Adrenal gland (tissue), 12 donors: ENCODE data around the gene EPB41L4B. TPM values are rescaled to one million over a fixed set of nuclear protein-coding genes. Genes with fewer than 3 reads are reported as not detected.

Source experiments
- DNase-seq, 7 donors: peaks; one replicate each; pipeline ENCODE4 v3.0.0-alpha.2; 2019 to 2020
- H3K27ac ChIP-seq, 5 donors: fragments of 200-600 bp; sonication (generic) in 4 of 5; 1 replicate in 3 of 5; 2 replicates in 2 of 5; pipeline versions ENCODE4 v1.5.1 to v1.8.0; 2016 to 2020; ENCODE audit warnings: mild to moderate bottlenecking in 1 of 5
- H3K27me3 ChIP-seq: fragments of 200-600 bp; 2 replicates; pipeline ENCODE4 v1.8.0; 2021
- H3K36me3 ChIP-seq, 2 donors: fragments of 200-600 bp; replicated peaks in 1 of 2; 1 replicate in 1 of 2; 2 replicates in 1 of 2; pipeline versions ENCODE4 v1.5.1 to v1.8.0; 2018 to 2022
- H3K4me1 ChIP-seq, 2 donors: fragments of 200-600 bp; replicated peaks in 1 of 2; 1 replicate in 1 of 2; 2 replicates in 1 of 2; pipeline versions ENCODE4 v1.5.1 to v1.8.0; 2018 to 2021
- H3K4me3 ChIP-seq, 4 donors: fragments of 200-600 bp; sonication (generic) in 3 of 4; one replicate each; pipeline ENCODE4 v1.5.1; 2016 to 2018
- H3K9me3 ChIP-seq, 3 donors: fragments of 200-600 bp; sonication (generic) in 1 of 3; replicated peaks in 1 of 3; 1 replicate in 2 of 3; 2 replicates in 1 of 3; pipeline versions ENCODE4 v1.5.1 to v1.8.0; 2016 to 2021
- CTCF ChIP-seq, 6 experiments: fragments of 450-650 bp in 4 of 6; fragments of 200-600 bp in 2 of 6; sonication (generic) in 1 of 6; IDR thresholded peaks; 1 replicate in 5 of 6; 2 replicates in 1 of 6; pipeline versions ENCODE4 v1.5.1 to v1.8.0; 2016 to 2021; ENCODE audit warnings: antibody characterized with exemption in 6 of 6, mild to moderate bottlenecking in 2 of 6, moderate library complexity in 1 of 6
- POLR2A ChIP-seq, 2 donors: fragments of 450-650 bp; IDR thresholded peaks; one replicate each; pipeline ENCODE4 v1.6.1; 2017; ENCODE audit warnings: antibody characterized with exemption in 2 of 2, mild to moderate bottlenecking in 2 of 2, moderate library complexity in 1 of 2
- WGBS, 4 donors: extraction: QIAGEN DNeasy Blood & Tissue Kit in 2 of 4; methylation state at CpG; one replicate each; pipeline versions ENCODE4 v1.1.5 to v1.1.7; 2013 to 2017; 5-methylcytosine and 5-hydroxymethylcytosine counted together
- intact Hi-C, 2 donors: fragments of 100-400 bp; cut with DNase I; formaldehyde crosslinking; loops; one replicate each; pipeline versions ENCODE4 v1.14.1 to v1.15.0; 2022 to 2023
- polyA plus RNA-seq, 3 donors: library from polyadenylated mRNA; stranded (reverse); fragments of 200-250 nt in 2 of 3; fragments of 350-450 nt in 1 of 3; fragmentation: Illumina TruSeq in 1 of 3; extraction: RNeasy Lipid Tissue Mini Kit (QIAGEN cat#74804) in 1 of 3; gene quantifications; one replicate each; pipeline ENCODE4 v1.2.3, GENCODE V29; 2013 to 2014
- small RNA-seq, 2 donors: library from RNA; depleted of rRNA; stranded (forward); fragments of <200 nt; gene quantifications; one replicate each; pipeline ENCODE3, GENCODE V24; 2016
- total RNA-seq, 9 donors: library from RNA; depleted of rRNA in 4 of 9; stranded (reverse); fragments of >200 nt in 4 of 9; fragments of 120-200 nt in 1 of 9; fragmentation: NEBNext Ultra II Directional in 1 of 9; extraction: Animal tissue kit (Norgen Biotek cat#: 25700) in 1 of 9; gene quantifications; one replicate each; pipeline versions ENCODE4 v1.1.0 to v1.2.4, GENCODE V29; 2013 to 2023
- donor health status: healthy with polysubstance abuse.
- donor health status: Bipolar disorder and iron deficiency.
- donor health status: DM: yes; HTN: yes; CAD: no.
- donor health status: DM: no; HTN: no; CAD: no.
- donor health status: DM: no; HTN: no; CAD: no.
- donor health status: DM: yes; HTN: yes; CAD: no.

Gene EPB41L4B
- total and polyA plus RNA-seq, 12 donors, result 7.4 to 37.2 (median 18.7) TPM

GRCh38 chr9:109124121-109124520, 196.7 kb downstream of the EPB41L4B start:
- intact Hi-C loops, result loop anchor here in 1 of 2 donors (10.0 kb wide), 1 partner anchor 189 kb away; the partner anchor contains the start of genes ABITRAM and ELP1
- 68 to 70% (median 69%) methylated on average over 2 of the region's 2 CpGs for WGBS, 4 donors
- Histone ChIP-seq H3K4me1 (peaks cover 4% of the 10 kb centered on the region in 2 donors), H3K4me3 (no peak overlapping the region), H3K36me3 (no peaks in the 10 kb centered on the region), H3K9me3 (no peaks in the 10 kb centered on the region), H3K27me3 (no peaks in the 10 kb centered on the region), H3K27ac (no peak overlapping the region)
- DNase-seq, result no peak
- TF ChIP-seq POLR2A (IDR thresholded peaks at IDR 0.05), result no peak
- no peak for TF ChIP-seq CTCF (IDR thresholded peaks at IDR 0.05)

- Histone ChIP-seq H3K27ac (no peak overlapping the region), H3K4me1 (peaks cover 4 to 6% of the 10 kb centered on the region in 2 donors), H3K36me3 (no peaks in the 10 kb centered on the region), H3K9me3 (no peaks in the 10 kb centered on the region), H3K4me3 (no peak overlapping the region), H3K27me3 (no peaks in the 10 kb centered on the region)
- 75 to 83% (median 82%) methylated on average over 10 to 12 of the region's 12 CpGs for WGBS, 4 donors
- no peak for DNase-seq
- TF ChIP-seq POLR2A (IDR thresholded peaks at IDR 0.05) (no peak), CTCF (IDR thresholded peaks at IDR 0.05) (no peak)
- intact Hi-C loops, result loop anchor here in 1 of 2 donors (10.0 kb wide), 1 partner anchor 188 kb away; the partner anchor contains the start of genes ABITRAM and ELP1
Observed at GRCh38 chr9:109122726-109123621, 197.9 kb downstream of the EPB41L4B start.

Small RNA genes within 50 kb of the gene (small RNA-seq; reads per million reads assigned to genes)
- gene RF00019, result 0 reads per million in 2 donors
- 0 reads per million in 2 donors for gene RNU6-984P

Other genes starting within 250 kb of the EPB41L4B start
- 100 to 1,000 TPM in 8 of 9 donors, 10 to 100 TPM in 1; 97.5 to 363 (median 195) TPM for gene TMEM245, start 201.1 kb downstream of the EPB41L4B start, total RNA-seq
- 10 to 100 TPM; 23.6 to 79.5 (median 27.5) TPM for gene TMEM245, start 201.1 kb downstream of the EPB41L4B start, polyA plus RNA-seq
- 10 to 100 TPM in 8 of 9 donors, 1 to 10 TPM in 1; 8.2 to 24.8 (median 17.8) TPM for gene FRRS1L, start 153.8 kb downstream of the EPB41L4B start, total RNA-seq
- gene FRRS1L, start 153.8 kb downstream of the EPB41L4B start, polyA plus RNA-seq, result 10 to 100 TPM in 1 of 3 donors, 1 to 10 TPM in 2; 2.9 to 10.9 (median 4.0) TPM
- gene PTPN3, start 177.2 kb upstream of the EPB41L4B start, total RNA-seq, result 1 to 10 TPM; 1.6 to 5.5 (median 3.0) TPM
- 1 to 10 TPM; 1.6 to 6.1 (median 3.1) TPM for gene PTPN3, start 177.2 kb upstream of the EPB41L4B start, polyA plus RNA-seq